Measurements from ENCODE around the gene NLRP9. TPM values are rescaled to one million over a fixed set of nuclear protein-coding genes. Genes with fewer than 3 reads are reported as not detected.

The NLRP9 gene
- total and polyA plus RNA-seq, 2 of the 13 experiments (the other 11 are each of a cell fraction or from before 2014, with no cell fraction given): not detected

DNA sequence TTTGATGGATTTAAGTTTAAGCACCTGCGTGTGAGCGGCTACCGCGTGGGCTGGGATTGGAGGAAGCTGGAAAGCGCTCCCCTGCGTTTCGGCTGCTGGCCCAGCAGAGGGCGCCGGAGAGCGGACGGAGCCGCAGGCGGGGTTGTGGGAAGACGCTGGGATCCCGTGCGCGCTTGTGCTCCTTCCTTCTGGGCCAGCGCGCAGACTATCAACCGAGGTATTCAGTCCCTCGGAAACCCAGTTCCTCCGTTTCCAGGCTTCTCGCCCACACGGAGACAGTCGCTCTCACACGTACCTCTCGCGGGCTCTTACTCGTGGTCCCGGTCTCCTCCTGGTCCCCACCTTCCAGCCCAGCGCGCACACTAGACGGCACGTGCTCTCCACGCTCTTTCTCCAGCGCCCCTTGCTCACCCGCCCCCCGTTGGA lies 34.4 kb downstream of the NLRP9 start:
- H2AFZ ChIP-seq (ENCODE audit: low read length): no peak overlapping the region
- no peak overlapping the region for H3K27ac ChIP-seq (ENCODE audit: extremely low read length, insufficient read depth, low read length)
- FAIRE-seq (no peak), ATAC-seq (peak; percentile 66), DNase-seq (ENCODE audit: low spot score) (no peak)
- H3K4me3 ChIP-seq (replicated peaks in 1 of 3; ENCODE audit: insufficient read depth in 1 of 3, low read depth in 2 of 3, low read length in 3 of 3): no peak overlapping the region
- no peaks in the 10 kb centered on the region for H4K20me1 ChIP-seq (ENCODE audit: insufficient read depth, low read length)
- H3K79me2 ChIP-seq (ENCODE audit: insufficient read depth, low read length): no peaks in the 10 kb centered on the region
- H3K9ac ChIP-seq (ENCODE audit: insufficient read depth, low read depth, low read length): no peak overlapping the region
- intact Hi-C loops (cut with micrococcal nuclease; ENCODE audit: unreplicated experiment): no loop called here
- H3K4me1 ChIP-seq (ENCODE audit: insufficient read depth, low read length): no peaks in the 10 kb centered on the region
- in situ Hi-C loops (cut with HindIII; ENCODE audit: extremely low pct_ligation_motif_present, low pct_unique_long_range_greater_than_20kb): no loop called here
- H3K9me3 ChIP-seq (ENCODE audit: low read length): no peaks in the 10 kb centered on the region
- no peak overlapping the region for H3K4me2 ChIP-seq (ENCODE audit: low read depth, low read length)
- BruUV-seq (replicated peaks): no TSS peak
- POLR2A ChIA-PET: interaction anchor here (1.0 kb wide), 1 partner anchor 20 kb away, joined by 3 read pairs; no protein-coding TSS in a partner anchor
- H3K27me3 ChIP-seq (ENCODE audit: control insufficient read depth in 1 of 2, insufficient read depth in 2 of 2, low read length in 2 of 2): no peaks in the 10 kb centered on the region
- CTCF ChIA-PET (ENCODE audit: low intra/inter-chr PET ratio, low total read pairs): no interaction called here
- WGBS (ENCODE audit: low lambda C conversion rate): 86% methylated on average over 38 of the region's 38 CpGs
- H3K36me3 ChIP-seq (replicated peaks in 1 of 2; ENCODE audit: control insufficient read depth in 1 of 2, insufficient read depth in 2 of 2, low read length in 2 of 2): peaks cover 1 to 15% of the 10 kb centered on the region in 2 experiments; a peak in 2 of 5 replicates
- no peak for TF ChIP-seq ZNF792 (CRISPR knock-in tag; IDR thresholded peaks at IDR 0.05)
- TF ChIP-seq MYC (CRISPR knock-in tag; IDR thresholded peaks at IDR 0.05; ENCODE audit: borderline replicate concordance): no peak
- no peak for TF ChIP-seq ZFYVE20 (CRISPR knock-in tag; IDR thresholded peaks at IDR 0.05; ENCODE audit: borderline replicate concordance, low read depth)
- no peak for TF ChIP-seq SMARCE1 (IDR thresholded peaks at IDR 0.05; ENCODE audit: borderline replicate concordance)
- TF ChIP-seq SRSF1 (optimal IDR thresholded peaks at IDR 0.05; ENCODE audit: low read depth, low read length): no peak
- TF ChIP-seq KAT7 (CRISPR knock-in tag; IDR thresholded peaks at IDR 0.05; ENCODE audit: borderline replicate concordance): no peak
- TF ChIP-seq ZNF546 (CRISPR knock-in tag; conservative IDR thresholded peaks at IDR 0.05): no peak
- peak; percentile 41; the same call in 1 of the 2 replicates for TF ChIP-seq GABPB1 (CRISPR knock-in tag; IDR thresholded peaks at IDR 0.05)
- TF ChIP-seq ZNF441 (CRISPR knock-in tag; IDR thresholded peaks at IDR 0.05; ENCODE audit: borderline replicate concordance): no peak
- TF ChIP-seq, protein P1, sequence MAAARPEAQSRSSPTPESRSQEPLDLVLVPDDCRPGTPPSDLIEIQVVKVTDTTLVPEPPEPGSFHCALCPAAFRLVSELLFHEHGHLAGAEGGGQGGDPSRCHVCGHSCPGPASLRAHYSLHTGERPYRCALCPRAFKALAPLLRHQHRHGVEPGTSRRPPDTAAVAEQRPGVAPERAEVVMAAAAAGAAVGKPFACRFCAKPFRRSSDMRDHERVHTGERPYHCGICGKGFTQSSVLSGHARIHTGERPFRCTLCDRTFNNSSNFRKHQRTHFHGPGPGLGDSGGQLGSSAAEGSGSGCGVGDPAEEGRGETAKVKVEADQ (CRISPR knock-in tag; IDR thresholded peaks at IDR 0.05; ENCODE audit: borderline replicate concordance): no peak
- peak; percentile 77 for TF ChIP-seq ZBTB38 (CRISPR knock-in tag; IDR thresholded peaks at IDR 0.05)
- TF ChIP-seq EHMT2 (IDR thresholded peaks at IDR 0.05; ENCODE audit: borderline replicate concordance, low read depth, low read length): no peak
- TF ChIP-seq ZNF768 (CRISPR knock-in tag; IDR thresholded peaks at IDR 0.05): peak; percentile 16; the same call in 1 of the 2 replicates
- TF ChIP-seq RNF2 (conservative IDR thresholded peaks at IDR 0.05; ENCODE audit: low read depth): no peak
- TF ChIP-seq, protein P2, sequence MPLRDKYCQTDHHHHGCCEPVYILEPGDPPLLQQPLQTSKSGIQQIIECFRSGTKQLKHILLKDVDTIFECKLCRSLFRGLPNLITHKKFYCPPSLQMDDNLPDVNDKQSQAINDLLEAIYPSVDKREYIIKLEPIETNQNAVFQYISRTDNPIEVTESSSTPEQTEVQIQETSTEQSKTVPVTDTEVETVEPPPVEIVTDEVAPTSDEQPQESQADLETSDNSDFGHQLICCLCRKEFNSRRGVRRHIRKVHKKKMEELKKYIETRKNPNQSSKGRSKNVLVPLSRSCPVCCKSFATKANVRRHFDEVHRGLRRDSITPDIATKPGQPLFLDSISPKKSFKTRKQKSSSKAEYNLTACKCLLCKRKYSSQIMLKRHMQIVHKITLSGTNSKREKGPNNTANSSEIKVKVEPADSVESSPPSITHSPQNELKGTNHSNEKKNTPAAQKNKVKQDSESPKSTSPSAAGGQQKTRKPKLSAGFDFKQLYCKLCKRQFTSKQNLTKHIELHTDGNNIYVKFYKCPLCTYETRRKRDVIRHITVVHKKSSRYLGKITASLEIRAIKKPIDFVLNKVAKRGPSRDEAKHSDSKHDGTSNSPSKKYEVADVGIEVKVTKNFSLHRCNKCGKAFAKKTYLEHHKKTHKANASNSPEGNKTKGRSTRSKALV (CRISPR knock-in tag; IDR thresholded peaks at IDR 0.05): no peak
- TF ChIP-seq WIZ (CRISPR knock-in tag; IDR thresholded peaks at IDR 0.05): no peak
- TF ChIP-seq, protein P3, sequence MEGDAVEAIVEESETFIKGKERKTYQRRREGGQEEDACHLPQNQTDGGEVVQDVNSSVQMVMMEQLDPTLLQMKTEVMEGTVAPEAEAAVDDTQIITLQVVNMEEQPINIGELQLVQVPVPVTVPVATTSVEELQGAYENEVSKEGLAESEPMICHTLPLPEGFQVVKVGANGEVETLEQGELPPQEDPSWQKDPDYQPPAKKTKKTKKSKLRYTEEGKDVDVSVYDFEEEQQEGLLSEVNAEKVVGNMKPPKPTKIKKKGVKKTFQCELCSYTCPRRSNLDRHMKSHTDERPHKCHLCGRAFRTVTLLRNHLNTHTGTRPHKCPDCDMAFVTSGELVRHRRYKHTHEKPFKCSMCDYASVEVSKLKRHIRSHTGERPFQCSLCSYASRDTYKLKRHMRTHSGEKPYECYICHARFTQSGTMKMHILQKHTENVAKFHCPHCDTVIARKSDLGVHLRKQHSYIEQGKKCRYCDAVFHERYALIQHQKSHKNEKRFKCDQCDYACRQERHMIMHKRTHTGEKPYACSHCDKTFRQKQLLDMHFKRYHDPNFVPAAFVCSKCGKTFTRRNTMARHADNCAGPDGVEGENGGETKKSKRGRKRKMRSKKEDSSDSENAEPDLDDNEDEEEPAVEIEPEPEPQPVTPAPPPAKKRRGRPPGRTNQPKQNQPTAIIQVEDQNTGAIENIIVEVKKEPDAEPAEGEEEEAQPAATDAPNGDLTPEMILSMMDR (CRISPR knock-in tag; IDR thresholded peaks at IDR 0.05): peak; percentile 73
- TF ChIP-seq, protein P4, sequence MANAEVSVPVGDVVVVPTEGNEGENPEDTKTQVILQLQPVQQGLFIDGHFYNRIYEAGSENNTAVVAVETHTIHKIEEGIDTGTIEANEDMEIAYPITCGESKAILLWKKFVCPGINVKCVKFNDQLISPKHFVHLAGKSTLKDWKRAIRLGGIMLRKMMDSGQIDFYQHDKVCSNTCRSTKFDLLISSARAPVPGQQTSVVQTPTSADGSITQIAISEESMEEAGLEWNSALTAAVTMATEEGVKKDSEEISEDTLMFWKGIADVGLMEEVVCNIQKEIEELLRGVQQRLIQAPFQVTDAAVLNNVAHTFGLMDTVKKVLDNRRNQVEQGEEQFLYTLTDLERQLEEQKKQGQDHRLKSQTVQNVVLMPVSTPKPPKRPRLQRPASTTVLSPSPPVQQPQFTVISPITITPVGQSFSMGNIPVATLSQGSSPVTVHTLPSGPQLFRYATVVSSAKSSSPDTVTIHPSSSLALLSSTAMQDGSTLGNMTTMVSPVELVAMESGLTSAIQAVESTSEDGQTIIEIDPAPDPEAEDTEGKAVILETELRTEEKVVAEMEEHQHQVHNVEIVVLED (CRISPR knock-in tag; IDR thresholded peaks at IDR 0.05; ENCODE audit: borderline replicate concordance): no peak
- no peak for TF ChIP-seq ZNF720 (CRISPR knock-in tag; IDR thresholded peaks at IDR 0.05)
- no peak for TF ChIP-seq NFE2 (CRISPR knock-in tag; IDR thresholded peaks at IDR 0.05)
- TF ChIP-seq HMGA1 (CRISPR knock-in tag; conservative IDR thresholded peaks at IDR 0.05): no peak
- no peak for TF ChIP-seq NFRKB (IDR thresholded peaks at IDR 0.05)
